OCI-LY1 (cell line): ENCODE measurements around the gene GALNT9.

Experiments used
- H2AFZ ChIP-seq: fragments of 200-600 bp; sonication (generic), shearing (Covaris generic); 2 replicates; pipeline ENCODE4 v1.6.0; 2014; ENCODE audit warnings: antibody characterized with exemption, mild to moderate bottlenecking, low read length
- H3F3A ChIP-seq: fragments of 200-600 bp; sonication (generic), shearing (Covaris generic); 2 replicates; pipeline ENCODE4 v1.6.0; 2014; ENCODE audit warnings: mild to moderate bottlenecking, antibody characterized with exemption, low read length, moderate library complexity; ENCODE audit not compliant: insufficient read depth
- H3K27ac ChIP-seq: fragments of 200-600 bp; sonication (generic); 2 replicates; pipeline ENCODE4 v1.5.1; 2014; ENCODE audit warnings: low read length, mixed run types, mild to moderate bottlenecking, low read depth; ENCODE audit not compliant: poor library complexity, severe bottlenecking
- H3K27me3 ChIP-seq: fragments of 200-600 bp; sonication (generic); 2 replicates; pipeline ENCODE4 v1.6.0; 2014; ENCODE audit warnings: antibody characterized with exemption, mild to moderate bottlenecking, low read length, moderate library complexity; ENCODE audit not compliant: insufficient read depth
- H3K36me3 ChIP-seq: fragments of 200-600 bp; sonication (generic); 2 replicates; pipeline ENCODE4 v1.6.1; 2014; ENCODE audit warnings: mild to moderate bottlenecking, antibody characterized with exemption, low read length, moderate library complexity, mixed read lengths; ENCODE audit not compliant: insufficient read depth
- H3K4me1 ChIP-seq: fragments of 200-600 bp; sonication (generic); 2 replicates; pipeline ENCODE4 v1.5.1; 2014; ENCODE audit warnings: mild to moderate bottlenecking, low read length, moderate library complexity; ENCODE audit not compliant: insufficient read depth, severe bottlenecking
- H3K4me2 ChIP-seq: fragments of 200-600 bp; sonication (generic), shearing (Covaris generic); 2 replicates; pipeline ENCODE4 v1.6.1; 2014; ENCODE audit warnings: low read length
- H3K4me3 ChIP-seq: fragments of 200-600 bp; sonication (generic); 2 replicates; pipeline ENCODE4 v1.5.1; 2014; ENCODE audit warnings: low read length, low read depth, mild to moderate bottlenecking, mixed read lengths; ENCODE audit not compliant: poor library complexity, severe bottlenecking
- H3K79me2 ChIP-seq: fragments of 200-600 bp; shearing (Covaris generic); 2 replicates; pipeline ENCODE4 v1.6.1; 2016; ENCODE audit warnings: mixed run types, low read length, mixed read lengths; ENCODE audit not compliant: insufficient read depth
- H3K9ac ChIP-seq: fragments of 200-600 bp; sonication (generic), shearing (Covaris generic); 2 replicates; pipeline ENCODE4 v1.6.1; 2014; ENCODE audit warnings: mild to moderate bottlenecking, low read length, mixed read lengths
- H3K9me2 ChIP-seq: fragments of 200-600 bp; sonication (generic), shearing (Covaris generic); 2 replicates; pipeline ENCODE4 v1.6.1; 2014; ENCODE audit warnings: low read depth, mild to moderate bottlenecking, low read length, mixed read lengths
- H3K9me3 ChIP-seq: fragments of 200-600 bp; shearing (Covaris generic); 2 replicates; pipeline ENCODE4 v1.6.1; 2014; ENCODE audit warnings: low read length, mixed read lengths
- H4K20me1 ChIP-seq: fragments of 200-600 bp; sonication (generic), shearing (Covaris generic); 2 replicates; pipeline ENCODE4 v1.6.0; 2016; ENCODE audit warnings: mild to moderate bottlenecking, low read length; ENCODE audit not compliant: insufficient read depth
- CTCF ChIP-seq: fragments of 200-600 bp; sonication (generic), shearing (Covaris generic); IDR thresholded peaks from 2 replicates; pipeline ENCODE4 v1.5.1; 2017; ENCODE audit warnings: mild to moderate bottlenecking, antibody characterized with exemption, low read length, moderate library complexity, mixed read lengths
- EZH2 ChIP-seq: fragments of 200-600 bp; sonication (generic), shearing (Covaris generic); IDR thresholded peaks from 2 replicates; pipeline ENCODE4 v1.8.0; 2017; ENCODE audit warnings: borderline replicate concordance, mixed run types, mild to moderate bottlenecking, antibody characterized with exemption, low read length, moderate library complexity, mixed read lengths

The GALNT9 gene

GRCh38 chr12:132187646-132188450, 141.5 kb downstream of the GALNT9 start:
- Histone ChIP-seq H3F3A (no peaks in the 10 kb centered on the region), H3K27me3 (peaks cover 2% of the 10 kb centered on the region; the same call in 1 of the 2 replicates), H4K20me1 (no peaks in the 10 kb centered on the region), H3K79me2 (no peaks in the 10 kb centered on the region), H3K4me3 (no peak overlapping the region), H3K9me2 (no peaks in the 10 kb centered on the region), H3K9me3 (no peaks in the 10 kb centered on the region), H2AFZ (no peak overlapping the region), H3K4me1 (peaks cover 8% of the 10 kb centered on the region), H3K27ac (no peak overlapping the region), H3K36me3 (no peaks in the 10 kb centered on the region), H3K9ac (no peak overlapping the region), H3K4me2 (no peak overlapping the region)
- TF ChIP-seq CTCF: no peak
- no peak for TF ChIP-seq EZH2

GRCh38 chr12:132186857-132187620, 142.3 kb downstream of the GALNT9 start:
- Histone ChIP-seq H4K20me1 (no peaks in the 10 kb centered on the region), H3K4me1 (peaks cover 8% of the 10 kb centered on the region), H3K27me3 (peaks cover 4% of the 10 kb centered on the region; the same call in 1 of the 2 replicates), H3K4me2 (no peak overlapping the region), H3K36me3 (no peaks in the 10 kb centered on the region), H3F3A (no peaks in the 10 kb centered on the region), H3K9ac (no peak overlapping the region), H2AFZ (no peak overlapping the region), H3K9me2 (no peaks in the 10 kb centered on the region), H3K27ac (no peak overlapping the region), H3K4me3 (no peak overlapping the region), H3K79me2 (no peaks in the 10 kb centered on the region), H3K9me3 (no peaks in the 10 kb centered on the region)
- TF ChIP-seq CTCF (no peak), EZH2 (no peak)

GRCh38 chr12:132186208-132186856, 143.1 kb downstream of the GALNT9 start:
- Histone ChIP-seq H3K9ac (no peak overlapping the region), H3K27ac (no peak overlapping the region), H3K36me3 (no peaks in the 10 kb centered on the region), H2AFZ (no peak overlapping the region), H3K4me2 (no peak overlapping the region), H4K20me1 (no peaks in the 10 kb centered on the region), H3F3A (no peaks in the 10 kb centered on the region), H3K9me2 (no peaks in the 10 kb centered on the region), H3K9me3 (no peaks in the 10 kb centered on the region), H3K27me3 (peaks cover 4% of the 10 kb centered on the region; the same call in 1 of the 2 replicates), H3K4me3 (no peak overlapping the region), H3K4me1 (peaks cover 8% of the 10 kb centered on the region), H3K79me2 (no peaks in the 10 kb centered on the region)
- TF ChIP-seq EZH2: no peak
- no peak for TF ChIP-seq CTCF
